Coronary artery (tissue), 2 donors: ENCODE data around the gene THAP5.

Experiments
- DNase-seq: peaks from one replicate; pipeline ENCODE4 v3.0.0-alpha.2; 2017; ENCODE audit warnings: low spot score
- H3K27ac ChIP-seq, 2 donors: fragments of 200-600 bp; sonication (generic); one replicate each; pipeline ENCODE4 v1.5.1; 2016 to 2019
- H3K4me3 ChIP-seq: fragments of 200-600 bp; sonication (generic); 2 replicates; pipeline ENCODE4 v1.5.1; 2016; ENCODE audit warnings: mild to moderate bottlenecking, moderate library complexity
- TF ChIP-seq, protein P1 (sequence below): fragments of 200-600 bp; sonication (generic); IDR thresholded peaks from one replicate; pipeline ENCODE4 v1.5.1; 2019; ENCODE audit warnings: antibody characterized with exemption

Gene THAP5

DNA sequence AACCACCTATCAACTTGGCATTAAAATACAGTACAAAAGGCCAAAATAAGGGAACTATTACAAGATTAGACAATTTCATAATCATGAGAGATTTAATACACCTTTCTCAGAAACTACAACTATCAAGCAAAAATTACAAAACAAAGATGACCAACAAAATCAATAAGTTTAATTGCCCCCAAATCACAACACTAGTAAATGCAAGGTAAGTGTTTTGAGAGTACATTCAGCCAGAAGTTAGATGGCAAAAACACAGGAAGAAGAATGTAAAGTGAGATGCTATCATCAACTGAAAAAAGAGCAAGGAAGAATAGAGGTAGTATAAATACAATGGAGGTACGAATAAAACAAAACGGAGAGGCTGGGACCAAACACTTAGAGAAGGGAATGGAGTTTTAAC is 46.7 kb downstream of the THAP5 start:
- DNase-seq: no peak
- TF ChIP-seq, protein P1, sequence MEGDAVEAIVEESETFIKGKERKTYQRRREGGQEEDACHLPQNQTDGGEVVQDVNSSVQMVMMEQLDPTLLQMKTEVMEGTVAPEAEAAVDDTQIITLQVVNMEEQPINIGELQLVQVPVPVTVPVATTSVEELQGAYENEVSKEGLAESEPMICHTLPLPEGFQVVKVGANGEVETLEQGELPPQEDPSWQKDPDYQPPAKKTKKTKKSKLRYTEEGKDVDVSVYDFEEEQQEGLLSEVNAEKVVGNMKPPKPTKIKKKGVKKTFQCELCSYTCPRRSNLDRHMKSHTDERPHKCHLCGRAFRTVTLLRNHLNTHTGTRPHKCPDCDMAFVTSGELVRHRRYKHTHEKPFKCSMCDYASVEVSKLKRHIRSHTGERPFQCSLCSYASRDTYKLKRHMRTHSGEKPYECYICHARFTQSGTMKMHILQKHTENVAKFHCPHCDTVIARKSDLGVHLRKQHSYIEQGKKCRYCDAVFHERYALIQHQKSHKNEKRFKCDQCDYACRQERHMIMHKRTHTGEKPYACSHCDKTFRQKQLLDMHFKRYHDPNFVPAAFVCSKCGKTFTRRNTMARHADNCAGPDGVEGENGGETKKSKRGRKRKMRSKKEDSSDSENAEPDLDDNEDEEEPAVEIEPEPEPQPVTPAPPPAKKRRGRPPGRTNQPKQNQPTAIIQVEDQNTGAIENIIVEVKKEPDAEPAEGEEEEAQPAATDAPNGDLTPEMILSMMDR: no peak
- no peak overlapping the region for H3K4me3 ChIP-seq
- H3K27ac ChIP-seq: no peak overlapping the region

DNA sequence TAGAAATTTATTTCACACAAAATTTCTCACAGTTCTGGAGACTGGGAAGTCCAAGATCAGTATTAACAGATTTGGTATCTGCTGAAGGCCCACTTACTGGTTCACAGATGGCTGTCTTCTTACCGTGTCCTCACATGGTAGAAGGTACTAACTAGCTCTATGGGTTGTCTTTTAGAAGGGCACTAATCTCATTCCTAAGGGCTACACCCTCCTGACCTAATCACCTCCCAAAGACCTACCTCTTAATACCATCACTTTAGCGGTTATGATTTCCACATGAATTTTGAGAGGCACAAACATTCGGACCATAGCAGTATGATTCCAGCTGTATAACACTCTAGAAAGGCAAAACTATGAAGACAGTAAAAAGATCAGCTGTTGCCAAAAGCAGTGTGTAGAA is 51.6 kb downstream of the THAP5 start:
- H3K27ac ChIP-seq: no peak overlapping the region
- DNase-seq: no peak
- no peak overlapping the region for H3K4me3 ChIP-seq
- TF ChIP-seq, protein P1: no peak

DNA sequence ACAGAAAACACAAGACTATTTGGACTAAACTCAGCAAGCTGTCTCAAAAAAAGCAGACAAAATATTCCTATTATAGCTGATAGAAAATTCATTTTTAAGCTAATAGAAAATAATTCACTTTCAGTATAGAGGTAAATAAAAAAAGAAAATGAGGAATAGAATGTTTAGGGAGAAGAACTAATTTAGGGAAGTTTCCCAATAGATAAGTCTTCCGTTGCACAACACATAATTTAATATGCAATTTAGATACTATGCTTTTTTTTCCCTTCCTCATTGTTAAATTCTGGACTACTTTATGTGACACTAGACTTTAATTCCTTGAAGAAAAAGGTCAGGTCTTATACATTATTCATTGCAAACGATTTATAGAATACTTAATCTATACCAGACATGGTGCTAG is 53.9 kb downstream of the THAP5 start:
- no peak for DNase-seq
- TF ChIP-seq, protein P1: no peak

DNA sequence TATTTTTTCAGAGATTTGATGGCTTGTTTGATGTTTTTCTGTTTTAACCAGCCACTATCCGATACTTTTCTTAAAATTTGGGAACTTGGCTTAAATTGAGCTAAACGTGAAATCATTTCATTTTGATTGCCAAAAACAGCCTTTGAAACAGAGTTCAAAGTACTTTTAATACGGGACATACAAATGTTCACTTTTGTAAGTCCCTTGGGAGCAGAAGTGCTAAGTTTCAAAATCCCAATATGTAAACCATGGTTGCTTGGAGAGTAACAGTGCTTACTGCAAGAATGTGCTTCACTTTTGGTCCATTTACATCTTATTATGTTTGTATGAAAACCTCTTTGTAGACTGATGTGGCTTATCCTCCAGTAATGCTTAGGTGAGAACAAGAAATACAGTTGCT is 54.5 kb downstream of the THAP5 start:
- TF ChIP-seq, protein P1: no peak
- DNase-seq: no peak
- Histone ChIP-seq H3K4me3 (no peak overlapping the region), H3K27ac (no peak overlapping the region)

More for the DNA sequence above, 53.9 kb downstream of the THAP5 start:
- no peak overlapping the region for H3K4me3 ChIP-seq
- no peak overlapping the region for H3K27ac ChIP-seq
